GM03348 (cell line): ENCODE results near the gene FANCC.

Experiments
- DNase-seq: peaks from one replicate; pipeline ENCODE4 v3.0.0; 2012; ENCODE audit warnings: low spot score

The FANCC gene

DNA sequence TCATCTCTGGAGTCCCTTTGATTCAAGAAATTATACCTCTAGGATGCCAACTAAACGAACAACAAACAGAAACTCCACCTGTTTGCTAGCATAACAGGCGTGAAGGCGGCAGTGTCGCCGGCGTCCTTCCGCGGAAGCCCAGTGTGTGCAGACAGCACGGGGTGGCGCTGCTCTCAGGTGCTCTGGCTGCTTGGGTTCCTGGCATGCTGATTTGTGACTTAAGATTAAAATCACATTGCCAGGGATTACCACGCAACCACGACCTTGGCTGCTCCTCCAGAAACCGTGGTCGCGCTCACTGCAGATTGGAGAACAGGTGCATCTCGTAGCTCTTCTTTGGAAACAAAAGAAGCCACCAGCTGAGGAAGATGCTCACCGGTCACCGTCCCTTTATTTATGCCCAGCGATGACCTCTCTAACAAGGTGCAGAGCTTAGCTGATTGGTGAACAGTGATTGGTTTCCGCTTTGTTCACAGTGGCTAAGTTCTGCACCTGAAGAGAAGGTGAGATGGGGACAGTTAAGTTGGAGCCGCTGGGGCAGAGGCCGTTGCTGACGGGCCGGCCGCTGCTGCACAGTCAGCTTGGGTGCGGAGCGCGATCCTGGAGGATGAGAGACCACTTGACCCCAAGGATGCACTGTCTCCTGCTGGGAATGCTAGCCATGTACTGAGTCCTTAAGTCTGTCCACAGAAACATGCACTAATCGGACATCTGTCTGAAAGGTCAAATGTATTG, 232.3 kb downstream of the FANCC start:
- DNase-seq: no peak

GRCh38 chr9:95084254-95084934, 233.1 kb downstream of the FANCC start:
- no peak for DNase-seq

GRCh38 chr9:95083086-95083768, 234.3 kb downstream of the FANCC start:
- no peak for DNase-seq

- DNase-seq: no peak
Measured at GRCh38 chr9:95082401-95083084, 235.0 kb downstream of the FANCC start.

DNA sequence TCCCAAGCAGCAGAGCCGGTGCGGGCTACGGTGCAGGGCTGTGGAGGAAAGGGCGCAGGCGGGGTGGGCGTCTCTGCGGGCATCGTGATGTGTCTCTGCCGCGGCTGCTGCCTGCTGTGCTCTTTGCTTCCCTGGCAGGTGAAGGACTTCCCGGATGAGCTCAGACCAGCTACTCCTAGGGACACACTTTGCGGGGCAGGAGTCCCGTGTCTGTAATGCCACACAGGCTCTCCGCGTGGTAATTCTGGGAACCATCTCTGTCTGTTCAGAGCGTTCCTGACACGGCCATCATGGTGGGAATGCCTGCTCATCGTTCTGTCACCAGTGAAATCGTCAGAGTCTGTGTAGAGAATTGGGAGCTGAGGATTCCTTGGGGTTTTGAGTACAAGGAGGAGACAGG, 235.5 kb downstream of the FANCC start:
- DNase-seq: no peak

GRCh38 chr9:95080961-95081647, 236.4 kb downstream of the FANCC start:
- no peak for DNase-seq

DNA sequence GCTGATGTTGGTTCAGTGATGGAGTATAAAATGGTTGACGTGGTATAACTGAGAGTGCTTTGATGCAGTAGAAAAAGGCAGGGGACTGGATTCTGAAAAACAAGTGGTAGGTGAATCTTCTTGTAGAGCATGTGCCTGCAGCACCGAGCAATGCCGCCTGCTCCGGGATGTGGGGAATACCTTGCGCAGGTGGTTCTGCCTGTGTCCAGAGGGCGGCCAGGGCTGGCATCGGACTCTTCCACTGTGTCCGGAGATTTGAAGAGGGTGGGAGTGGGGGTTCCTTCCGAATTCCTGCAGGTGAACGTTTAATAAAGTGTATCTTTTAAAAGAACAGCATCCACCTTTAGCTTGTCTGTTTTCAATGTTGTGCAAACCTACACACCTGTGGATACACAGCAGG, 238.0 kb downstream of the FANCC start:
- no peak for DNase-seq

DNA sequence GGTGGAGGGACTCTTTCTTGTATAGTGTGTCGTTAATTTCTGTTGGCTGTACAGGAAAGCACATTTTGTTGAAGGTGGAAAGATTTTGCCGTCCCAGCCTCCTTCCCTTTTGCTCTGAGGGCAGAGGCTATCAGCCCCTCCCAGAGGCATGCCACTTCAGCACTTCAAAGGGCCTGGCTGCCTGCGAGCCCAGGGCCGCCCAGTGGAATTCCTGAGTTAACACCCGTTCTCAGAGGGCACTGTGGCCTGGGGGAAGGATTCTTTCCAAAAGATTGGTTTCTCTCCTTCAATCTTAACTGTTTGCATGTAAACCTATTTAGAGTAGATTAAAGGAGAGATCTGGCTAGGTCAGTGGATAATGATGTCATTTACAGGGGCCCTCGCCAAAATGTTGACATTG, 238.6 kb downstream of the FANCC start:
- no peak for DNase-seq

- DNase-seq: no peak
Measured at GRCh38 chr9:95078511-95078910, 239.0 kb downstream of the FANCC start.

- DNase-seq: no peak
Measured at GRCh38 chr9:95077766-95078370, 239.6 kb downstream of the FANCC start.

GRCh38 chr9:95077053-95077765, 240.3 kb downstream of the FANCC start:
- DNase-seq: no peak

DNA sequence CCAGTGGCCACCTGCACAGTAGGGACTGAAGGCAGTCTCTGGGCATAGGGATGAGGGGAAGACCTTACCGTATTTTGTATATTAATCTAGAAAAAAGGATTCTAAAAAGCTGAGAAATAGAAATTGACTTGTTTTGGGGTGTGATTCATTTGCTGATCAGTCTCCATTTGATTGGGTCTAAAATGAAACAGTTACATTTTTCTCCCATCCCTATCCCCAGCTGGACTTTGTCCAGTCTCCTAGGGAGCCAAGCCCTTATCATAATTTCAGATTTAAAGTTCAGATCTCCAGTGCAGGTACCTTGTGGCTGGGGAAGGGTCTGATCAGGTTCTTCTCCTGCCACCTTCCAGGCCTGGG, 240.8 kb downstream of the FANCC start:
- no peak for DNase-seq

- DNase-seq: no peak
Measured at GRCh38 chr9:95075700-95076099, 241.8 kb downstream of the FANCC start.

DNA sequence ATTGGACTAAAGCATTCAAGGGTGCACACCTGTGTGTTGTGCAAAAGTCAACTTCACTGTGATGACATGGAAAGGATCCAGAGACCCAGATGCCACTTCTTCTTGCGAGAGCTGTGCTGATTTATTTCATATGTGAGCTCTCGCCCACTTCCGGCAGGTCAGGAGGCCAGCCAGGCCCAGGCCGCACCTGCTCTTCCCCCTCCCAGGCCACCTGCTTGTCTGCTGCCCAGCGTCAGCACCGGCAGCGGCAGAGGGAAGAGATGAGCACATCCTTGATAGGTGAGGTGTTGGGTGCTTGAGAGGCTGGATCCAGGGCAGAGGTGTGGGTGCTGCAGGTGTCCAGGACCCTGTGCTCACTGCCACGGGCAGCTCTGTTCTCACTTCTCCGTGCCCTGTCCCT, 242.9 kb downstream of the FANCC start:
- no peak for DNase-seq

DNA sequence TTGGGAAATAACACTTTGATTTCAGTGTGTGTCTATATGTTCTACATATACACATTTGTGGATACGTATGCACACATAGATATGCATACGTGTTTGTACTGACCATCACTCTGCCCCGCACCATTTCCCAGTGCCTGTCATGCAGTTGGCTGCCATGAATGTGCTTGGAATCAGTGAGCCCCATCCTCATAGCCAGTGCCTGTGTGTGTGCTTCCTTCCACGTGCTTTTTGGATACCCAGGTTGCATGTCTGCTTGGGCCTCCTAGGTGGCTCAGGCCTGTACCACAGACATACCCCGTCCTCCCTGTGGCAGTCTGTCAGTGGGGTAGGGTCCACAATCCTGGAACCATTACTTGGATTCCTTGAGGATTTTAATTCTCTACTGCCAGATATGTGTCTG, 243.6 kb downstream of the FANCC start:
- DNase-seq: no peak

GRCh38 chr9:95073042-95073607, 244.4 kb downstream of the FANCC start:
- peak; percentile 34 for DNase-seq

- no peak for DNase-seq
Measured at GRCh38 chr9:95071925-95072324, 245.6 kb downstream of the FANCC start.

DNA sequence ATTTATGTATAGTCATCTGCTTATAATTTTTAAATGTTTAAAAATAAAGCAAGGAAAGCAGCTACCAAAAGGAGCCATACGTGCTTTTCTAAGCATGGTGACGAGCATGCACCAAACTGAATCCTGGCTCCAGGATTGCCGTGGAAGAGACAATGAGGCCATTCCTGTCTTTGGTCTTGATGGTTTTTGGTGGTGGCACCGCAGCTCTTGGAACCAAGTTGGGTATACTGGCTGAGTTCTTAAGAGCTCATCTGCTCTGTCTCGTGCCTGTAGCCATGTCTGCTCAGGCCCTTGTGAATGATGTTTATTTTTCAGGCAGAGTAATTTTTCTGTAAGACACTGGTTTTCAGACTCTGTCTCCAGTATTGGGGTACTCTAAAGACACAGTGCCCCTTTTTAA, 246.1 kb downstream of the FANCC start:
- DNase-seq: no peak

GRCh38 chr9:95070549-95071021, 246.9 kb downstream of the FANCC start:
- DNase-seq: no peak

DNA sequence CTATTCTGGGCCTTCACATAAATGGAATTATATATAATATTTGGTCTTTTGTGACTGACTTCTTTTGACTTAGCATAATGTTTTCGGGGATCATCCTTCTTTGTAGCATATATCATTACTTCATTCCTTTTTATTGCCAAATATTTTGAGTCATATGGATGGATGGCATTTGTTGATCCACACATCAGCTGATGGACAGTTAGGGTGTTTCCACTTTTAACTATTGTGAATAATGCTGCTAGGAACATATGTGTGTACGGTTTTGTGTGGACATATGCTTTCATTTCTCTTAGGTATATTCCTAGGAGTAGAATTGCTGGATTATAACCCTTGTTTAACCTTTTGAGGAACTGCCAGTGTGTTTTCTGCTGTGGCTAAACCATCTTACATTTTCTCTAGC, 249.6 kb downstream of the FANCC start:
- no peak for DNase-seq

DNA sequence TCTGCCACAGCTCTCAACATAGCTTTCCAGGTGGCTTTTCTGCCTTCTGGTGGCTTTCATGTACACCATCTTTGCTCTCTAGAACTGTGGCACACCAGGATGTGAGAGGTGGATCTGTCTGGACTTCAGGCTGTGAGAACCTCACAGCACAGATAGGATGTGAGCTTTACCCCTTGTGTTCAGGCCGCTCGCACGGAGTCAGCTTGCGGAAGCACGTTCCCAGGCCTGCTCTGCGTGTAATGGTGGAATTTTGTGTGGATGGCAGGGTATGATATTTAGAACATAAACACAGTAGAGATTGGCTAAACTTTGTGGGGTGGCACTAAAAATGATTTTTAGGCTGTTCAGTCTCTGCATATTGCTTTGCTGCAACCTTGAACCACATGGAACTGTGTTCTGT, 250.5 kb downstream of the FANCC start:
- no peak for DNase-seq
